Smooth muscle cell (in vitro differentiated cells): ENCODE measurements around the gene B4GALT5. TPM values are rescaled to one million over a fixed set of nuclear protein-coding genes. Genes with fewer than 3 reads are reported as not detected.

Source experiments
- DNase-seq: peaks from one replicate; lab custom pipeline; 2025; ENCODE audit not compliant: unreplicated experiment; lab: John Stamatoyannopoulos, UW
- H2AFZ ChIP-seq: fragments of 200-600 bp; sonication (generic); 2 replicates; pipeline ENCODE4 v1.6.0; 2016; ENCODE audit warnings: antibody characterized with exemption, low read depth, mild to moderate bottlenecking
- H3F3A ChIP-seq: fragments of 200-600 bp; sonication (generic); 2 replicates; pipeline ENCODE4 v1.6.0; 2017; ENCODE audit warnings: antibody characterized with exemption, low read depth
- H3K27ac ChIP-seq: fragments of 200-600 bp; sonication (generic); 2 replicates; pipeline ENCODE4 v1.5.1; 2016; ENCODE audit warnings: low read depth, mild to moderate bottlenecking
- H3K27me3 ChIP-seq: fragments of 200-600 bp; sonication (generic); 2 replicates; pipeline ENCODE4 v1.6.1; 2016; ENCODE audit warnings: low read depth, mild to moderate bottlenecking
- H3K36me3 ChIP-seq: fragments of 200-600 bp; sonication (generic); 2 replicates; pipeline ENCODE4 v1.5.1; 2016; ENCODE audit warnings: low read depth
- H3K4me1 ChIP-seq: fragments of 200-600 bp; sonication (generic); 2 replicates; pipeline ENCODE4 v1.5.1; 2016; ENCODE audit warnings: low read depth
- H3K4me2 ChIP-seq: fragments of 200-600 bp; sonication (generic); 2 replicates; pipeline ENCODE4 v1.6.0; 2016; ENCODE audit warnings: mild to moderate bottlenecking
- H3K4me3 ChIP-seq: fragments of 200-600 bp; sonication (generic); 2 replicates; pipeline ENCODE4 v1.5.1; 2016; ENCODE audit warnings: mild to moderate bottlenecking
- H3K79me2 ChIP-seq: fragments of 200-600 bp; sonication (generic); 2 replicates; pipeline ENCODE4 v1.6.0; 2016; ENCODE audit warnings: low read depth, mild to moderate bottlenecking
- H3K9ac ChIP-seq: fragments of 200-600 bp; sonication (generic); 2 replicates; pipeline ENCODE4 v1.6.0; 2016; ENCODE audit warnings: low read depth
- H3K9me3 ChIP-seq: fragments of 200-600 bp; sonication (generic); replicated peaks from 2 replicates; pipeline ENCODE4 v1.5.1; 2016; ENCODE audit warnings: low read depth
- H4K20me1 ChIP-seq: fragments of 200-600 bp; sonication (generic); 2 replicates; pipeline ENCODE4 v1.6.0; 2016; ENCODE audit warnings: low read depth
- WGBS: methylation state at CpG from one replicate; pipeline ENCODE4 v1.1.7; 2016; ENCODE audit warnings: low lambda C conversion rate; 5-methylcytosine and 5-hydroxymethylcytosine counted together
- polyA plus RNA-seq: library from polyadenylated mRNA; unstranded; fragments of >200 nt; fragmentation: Nextera tagmentation; extraction: Ambion mirVana; gene quantifications from 2 replicates; pipeline ENCODE4 v1.2.1, GENCODE V29; 2016
- total RNA-seq: library from RNA; depleted of rRNA; stranded (reverse); fragments of >200 nt; gene quantifications from 2 replicates; pipeline ENCODE4 v1.2.3, GENCODE V29; 2014
- TF ChIP-seq, protein P1 (sequence below): fragments of 200-600 bp; sonication (generic); IDR thresholded peaks from 2 replicates; pipeline ENCODE4 v1.5.1; 2017; ENCODE audit warnings: borderline replicate concordance, mild to moderate bottlenecking, antibody characterized with exemption; ENCODE audit not compliant: insufficient read depth, poor library complexity, severe bottlenecking

The B4GALT5 gene
- total and polyA plus RNA-seq, 2 experiments from 2014 or later: 8.2 to 26.0 TPM

DNA sequence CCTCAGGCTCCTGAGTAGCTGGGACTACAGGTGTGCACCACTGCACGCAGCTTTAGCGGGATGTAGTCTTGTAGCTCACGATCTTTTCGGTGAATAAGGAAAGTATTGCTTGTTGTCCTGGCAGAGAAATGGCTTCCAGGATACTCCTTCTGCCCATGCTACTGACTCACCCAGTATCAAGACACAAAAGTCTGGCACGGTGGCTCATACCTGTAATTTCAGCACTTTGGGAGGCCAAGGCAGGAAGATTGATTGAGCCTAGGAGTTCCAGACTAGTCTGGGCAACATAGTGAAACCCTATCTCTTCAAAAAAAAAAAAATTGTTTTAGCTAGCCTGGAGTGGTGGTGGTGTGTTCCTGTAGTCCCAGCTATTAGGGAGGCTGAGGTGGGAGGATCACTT lies 40.9 kb upstream of the B4GALT5 start:
- H4K20me1 ChIP-seq: no peaks in the 10 kb centered on the region
- peaks cover 4% of the 10 kb centered on the region for H3K4me1 ChIP-seq
- WGBS: 90% methylated on average over 5 of the region's 5 CpGs
- no peak overlapping the region for H2AFZ ChIP-seq
- H3K9me3 ChIP-seq: no peaks in the 10 kb centered on the region
- no peak overlapping the region for H3K4me3 ChIP-seq
- H3F3A ChIP-seq: no peaks in the 10 kb centered on the region
- H3K9ac ChIP-seq: no peak overlapping the region
- TF ChIP-seq, protein P1, sequence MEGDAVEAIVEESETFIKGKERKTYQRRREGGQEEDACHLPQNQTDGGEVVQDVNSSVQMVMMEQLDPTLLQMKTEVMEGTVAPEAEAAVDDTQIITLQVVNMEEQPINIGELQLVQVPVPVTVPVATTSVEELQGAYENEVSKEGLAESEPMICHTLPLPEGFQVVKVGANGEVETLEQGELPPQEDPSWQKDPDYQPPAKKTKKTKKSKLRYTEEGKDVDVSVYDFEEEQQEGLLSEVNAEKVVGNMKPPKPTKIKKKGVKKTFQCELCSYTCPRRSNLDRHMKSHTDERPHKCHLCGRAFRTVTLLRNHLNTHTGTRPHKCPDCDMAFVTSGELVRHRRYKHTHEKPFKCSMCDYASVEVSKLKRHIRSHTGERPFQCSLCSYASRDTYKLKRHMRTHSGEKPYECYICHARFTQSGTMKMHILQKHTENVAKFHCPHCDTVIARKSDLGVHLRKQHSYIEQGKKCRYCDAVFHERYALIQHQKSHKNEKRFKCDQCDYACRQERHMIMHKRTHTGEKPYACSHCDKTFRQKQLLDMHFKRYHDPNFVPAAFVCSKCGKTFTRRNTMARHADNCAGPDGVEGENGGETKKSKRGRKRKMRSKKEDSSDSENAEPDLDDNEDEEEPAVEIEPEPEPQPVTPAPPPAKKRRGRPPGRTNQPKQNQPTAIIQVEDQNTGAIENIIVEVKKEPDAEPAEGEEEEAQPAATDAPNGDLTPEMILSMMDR: no peak
- H3K36me3 ChIP-seq: no peaks in the 10 kb centered on the region
- no peak overlapping the region for H3K4me2 ChIP-seq
- H3K27ac ChIP-seq: no peak overlapping the region
- no peak for DNase-seq
- H3K79me2 ChIP-seq: no peaks in the 10 kb centered on the region
- no peaks in the 10 kb centered on the region for H3K27me3 ChIP-seq

DNA sequence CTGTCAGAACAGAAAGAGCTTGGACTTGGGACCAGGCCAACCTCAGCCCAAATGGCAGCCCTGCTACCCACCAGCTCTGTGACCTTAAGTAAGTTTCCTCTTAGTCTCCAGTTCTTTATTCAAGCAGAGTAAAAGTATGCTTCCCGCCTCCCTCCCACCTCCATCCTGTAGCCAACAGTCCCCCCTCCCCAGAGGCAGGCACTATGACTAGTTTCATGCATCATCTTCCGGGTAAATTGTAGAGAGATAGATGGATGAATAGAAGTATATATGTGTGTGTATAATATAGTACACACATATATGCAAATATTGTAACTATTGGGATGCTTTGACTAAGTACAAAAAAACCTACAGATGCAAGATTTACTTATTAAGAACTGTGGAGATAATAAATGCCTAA lies 39.5 kb upstream of the B4GALT5 start:
- Histone ChIP-seq H3K36me3 (no peaks in the 10 kb centered on the region), H4K20me1 (no peaks in the 10 kb centered on the region), H3K4me1 (peaks cover under 1% of the 10 kb centered on the region), H3K9ac (no peak overlapping the region), H2AFZ (no peak overlapping the region), H3K4me3 (no peak overlapping the region), H3K9me3 (no peaks in the 10 kb centered on the region), H3F3A (no peaks in the 10 kb centered on the region), H3K79me2 (no peaks in the 10 kb centered on the region), H3K4me2 (no peak overlapping the region), H3K27me3 (no peaks in the 10 kb centered on the region), H3K27ac (no peak overlapping the region)
- TF ChIP-seq, protein P1: no peak
- 81% methylated on average over 2 of the region's 2 CpGs for WGBS
- no peak for DNase-seq

DNA sequence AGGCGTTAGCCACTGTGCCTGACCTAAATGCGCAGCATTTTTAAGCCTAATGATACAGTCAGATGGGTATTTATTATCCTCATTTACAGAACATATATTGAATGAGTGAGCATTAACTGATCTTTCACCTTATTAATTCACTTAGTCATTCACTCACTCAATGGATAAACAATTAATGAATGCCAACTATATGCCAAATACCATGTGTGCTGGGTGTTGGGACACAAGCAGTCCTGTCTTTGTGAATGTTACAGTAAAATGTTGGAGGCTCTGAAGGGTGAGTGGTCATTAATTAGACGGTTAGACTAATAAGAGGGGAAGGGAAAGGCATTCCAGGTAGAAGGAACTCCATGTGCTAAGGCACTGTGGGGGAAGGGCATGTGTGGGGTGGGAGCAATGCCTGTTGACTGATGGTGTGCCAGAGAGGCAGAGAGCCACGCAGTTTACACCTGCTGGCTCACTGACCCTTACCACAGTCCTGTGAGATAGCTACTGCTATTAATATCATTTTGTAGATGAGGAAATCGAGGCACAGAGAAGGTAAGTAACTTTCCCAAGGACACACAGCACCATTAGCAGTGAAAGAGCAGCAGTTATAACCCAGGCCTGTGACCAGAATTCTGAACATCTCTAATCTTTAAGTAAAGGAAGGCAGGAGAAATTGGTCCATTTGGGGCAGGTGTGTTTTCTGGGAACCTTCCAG lies 38.7 kb upstream of the B4GALT5 start:
- H3F3A ChIP-seq: no peaks in the 10 kb centered on the region
- no peaks in the 10 kb centered on the region for H4K20me1 ChIP-seq
- H3K4me1 ChIP-seq: peaks cover 8% of the 10 kb centered on the region
- no peak overlapping the region for H3K4me2 ChIP-seq
- TF ChIP-seq, protein P1: no peak
- no peaks in the 10 kb centered on the region for H3K9me3 ChIP-seq
- no peak overlapping the region for H3K27ac ChIP-seq
- no peak for DNase-seq
- no peaks in the 10 kb centered on the region for H3K27me3 ChIP-seq
- H3K4me3 ChIP-seq: no peak overlapping the region
- H3K36me3 ChIP-seq: no peaks in the 10 kb centered on the region
- 80% methylated on average over 5 of the region's 5 CpGs for WGBS
- no peaks in the 10 kb centered on the region for H3K79me2 ChIP-seq
- H3K9ac ChIP-seq: no peak overlapping the region
- H2AFZ ChIP-seq: no peak overlapping the region

DNA sequence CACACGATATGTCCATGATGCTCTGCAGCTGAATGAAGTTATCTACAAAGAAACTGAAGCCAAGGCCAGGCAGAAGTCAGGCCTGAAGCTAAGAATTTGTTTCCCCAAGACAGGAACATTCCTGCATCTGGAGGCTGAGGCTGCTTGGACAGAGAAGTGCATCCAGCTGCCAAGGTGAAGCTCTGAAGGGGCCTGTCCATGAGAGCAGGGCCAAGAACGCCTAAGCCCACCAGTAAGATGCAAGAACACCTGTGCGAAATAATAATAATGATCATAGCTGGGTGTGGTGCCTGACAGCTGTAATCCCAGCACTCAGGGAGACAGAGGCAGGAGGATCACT lies 37.7 kb upstream of the B4GALT5 start:
- no peak overlapping the region for H3K27ac ChIP-seq
- WGBS: 89% methylated on average over 3 of the region's 3 CpGs
- DNase-seq: no peak
- H3K27me3 ChIP-seq: no peaks in the 10 kb centered on the region
- no peak overlapping the region for H3K4me3 ChIP-seq
- no peak overlapping the region for H3K4me2 ChIP-seq
- no peaks in the 10 kb centered on the region for H3K79me2 ChIP-seq
- no peak overlapping the region for H2AFZ ChIP-seq
- TF ChIP-seq, protein P1: no peak
- no peaks in the 10 kb centered on the region for H3K9me3 ChIP-seq
- H3K4me1 ChIP-seq: peaks cover 8% of the 10 kb centered on the region
- H4K20me1 ChIP-seq: no peaks in the 10 kb centered on the region
- H3F3A ChIP-seq: no peaks in the 10 kb centered on the region
- no peaks in the 10 kb centered on the region for H3K36me3 ChIP-seq
- H3K9ac ChIP-seq: no peak overlapping the region
